K562 (cell line): ENCODE data around the gene OR8A1. TPM values are rescaled to one million over a fixed set of nuclear protein-coding genes. Genes with fewer than 3 reads are reported as not detected.

Source experiments
- ATAC-seq: fragments of 200-7000 bp; cut with Tn5 transposase; 3 replicates; pipeline ENCODE4 v1.9.1; 2020; ENCODE audit warnings: moderate library complexity
- BruUV-seq: library from RNA; stranded (reverse); fragments of 400-500 nt; replicated peaks from 2 replicates; lab custom pipeline; 2021; lab: Mats Ljungman, UMichigan
- CTCF ChIA-PET: fragments of 300-600 bp; formaldehyde crosslinking; extraction: SDS; loops from one replicate; lab custom pipeline; 2021; ENCODE audit warnings: low intra/inter-chr PET ratio; lab: Yijun Ruan, JAX
- POLR2A ChIA-PET: fragments of 300-600, 350-650 bp; sonication (Branson Sonifier 250); formaldehyde crosslinking; extraction: SDS; loops from one replicate; lab custom pipeline; 2021; ENCODE audit warnings: antibody characterized with exemption, inconsistent platforms; lab: Yijun Ruan, JAX
- DNase-seq, 4 experiments: peaks; one replicate each; pipeline versions ENCODE4 v3.0.0 to v3.0.0-alpha.2; 2011 to 2018; ENCODE audit warnings: low spot score in 3 of 4, mixed read lengths in 3 of 4; ENCODE audit errors: extremely low read depth in 1 of 4
- FAIRE-seq: peaks from 2 replicates; lab custom pipeline; 2011; peaks lifted over from hg19 to GRCh38; lab: Jason Lieb, UNC
- H2AFZ ChIP-seq: 2 replicates; pipeline ENCODE4 v1.6.0; 2011; ENCODE audit warnings: low read depth, low read length, control low read depth, inconsistent platforms
- H3K27ac ChIP-seq: fragments of 200-600 bp; 3 replicates; pipeline ENCODE4 v1.8.0; 2011; ENCODE audit warnings: low read depth, mild to moderate bottlenecking, control low read depth, inconsistent platforms, low read length, moderate library complexity, mixed read lengths; ENCODE audit errors: extremely low read depth
- H3K27me3 ChIP-seq, 2 experiments: fragments of 300-600 bp in 1 of 2; 2 replicates in 1 of 2; 3 replicates in 1 of 2; pipeline versions ENCODE4 v1.6.0 to v1.8.0; 2011; ENCODE audit warnings: inconsistent platforms in 2 of 2, low read length in 2 of 2, mild to moderate bottlenecking in 1 of 2, mixed read lengths in 1 of 2, moderate library complexity in 1 of 2; ENCODE audit not compliant: control insufficient read depth in 2 of 2, insufficient read depth in 2 of 2
- H3K36me3 ChIP-seq: fragments of 300-600 bp; 3 replicates; pipeline ENCODE4 v1.8.0; 2011; ENCODE audit warnings: mild to moderate bottlenecking, low read length, inconsistent platforms; ENCODE audit not compliant: control insufficient read depth, insufficient read depth
- H3K4me1 ChIP-seq, 2 experiments: fragments of 200-600 bp in 1 of 2; replicated peaks in 1 of 2; 2 replicates in 1 of 2; 3 replicates in 1 of 2; pipeline versions ENCODE4 v1.5.1 to v1.8.0; 2011; ENCODE audit warnings: inconsistent platforms in 2 of 2, low read length in 2 of 2, mild to moderate bottlenecking in 1 of 2, mixed read lengths in 1 of 2, moderate library complexity in 1 of 2; ENCODE audit not compliant: control insufficient read depth in 2 of 2, insufficient read depth in 2 of 2
- H3K4me2 ChIP-seq: 2 replicates; pipeline ENCODE4 v1.6.1; 2011; ENCODE audit warnings: low read length, control low read depth, inconsistent platforms, mixed read lengths; ENCODE audit not compliant: insufficient read depth
- H3K4me3 ChIP-seq: fragments of 200-600 bp; sonication (generic), shearing (Covaris generic); 2 replicates; pipeline ENCODE4 v1.5.1; 2016; ENCODE audit warnings: control low read depth, inconsistent platforms
- H3K79me2 ChIP-seq: fragments of 200-600 bp; 3 replicates; pipeline ENCODE4 v1.8.0; 2011; ENCODE audit warnings: low read length, inconsistent platforms; ENCODE audit not compliant: control insufficient read depth, insufficient read depth
- H3K9ac ChIP-seq, 2 experiments: 2 replicates each; pipeline versions ENCODE4 v1.6.0 to v1.6.1; 2011; ENCODE audit warnings: low read depth in 2 of 2, low read length in 2 of 2, control low read depth in 1 of 2, inconsistent platforms in 1 of 2, mild to moderate bottlenecking in 1 of 2, mixed read lengths in 1 of 2; ENCODE audit not compliant: insufficient read depth in 1 of 2
- H3K9me1 ChIP-seq: one replicate; pipeline ENCODE4 v1.6.0; 2011; ENCODE audit warnings: inconsistent platforms, mild to moderate bottlenecking, low read length, moderate library complexity; ENCODE audit not compliant: control insufficient read depth, insufficient read depth
- H3K9me3 ChIP-seq: replicated peaks from 2 replicates; pipeline ENCODE4 v1.5.1; 2011; ENCODE audit warnings: low read depth, low read length, inconsistent platforms; ENCODE audit not compliant: control insufficient read depth, insufficient read depth
- H4K20me1 ChIP-seq: replicated peaks from 2 replicates; pipeline ENCODE4 v1.6.1; 2011; ENCODE audit warnings: low read length, inconsistent platforms, mixed read lengths; ENCODE audit not compliant: control insufficient read depth, insufficient read depth
- C11orf30 ChIP-seq: fragments of 450-650 bp; IDR thresholded peaks from 2 replicates; pipeline ENCODE4 v1.6.1; 2016; ENCODE audit warnings: low read depth, mild to moderate bottlenecking
- ELF2 ChIP-seq: fragments of 250-450 bp; sonication (Bioruptor Pico); IDR thresholded peaks from 2 replicates; pipeline ENCODE4 v1.5.0; 2021; ENCODE audit warnings: mild to moderate bottlenecking
- MAFF ChIP-seq: IDR thresholded peaks from 2 replicates; pipeline ENCODE4 v1.6.1; 2012; ENCODE audit warnings: low read length, improper control_type of control experiment
- MAFG ChIP-seq: fragments of 450-650 bp; conservative IDR thresholded peaks from 2 replicates; pipeline ENCODE4 v1.6.1; 2016; ENCODE audit warnings: missing genetic modification characterization, missing compliant biosample characterization
- NCOA4 ChIP-seq: fragments of 450-650 bp; IDR thresholded peaks from 2 replicates; pipeline ENCODE4 v1.6.1; 2018; ENCODE audit warnings: mild to moderate bottlenecking; ENCODE audit not compliant: partially characterized antibody
- NUFIP1 ChIP-seq: fragments of 450-650 bp; IDR thresholded peaks from 2 replicates; pipeline ENCODE4 v1.6.1; 2018; ENCODE audit not compliant: partially characterized antibody
- POU5F1 ChIP-seq: fragments of 150-350 bp; IDR thresholded peaks from 2 replicates; pipeline ENCODE4 v1.6.1; 2014; ENCODE audit warnings: borderline replicate concordance, low read length, low read depth, mild to moderate bottlenecking; ENCODE audit not compliant: partially characterized antibody
- RBM22 ChIP-seq: fragments of 200-400 bp; formaldehyde crosslinking; IDR thresholded peaks from 2 replicates; pipeline ENCODE4 v1.6.1; 2018; ENCODE audit warnings: low read length, low read depth; ENCODE audit not compliant: poor library complexity, severe bottlenecking
- REST ChIP-seq, 2 experiments: fragments of 450-650 bp; formaldehyde crosslinking in 1 of 2; IDR thresholded peaks; 2 replicates each; pipeline versions ENCODE4 v1.4.0 to v1.6.1; 2014 to 2020; ENCODE audit warnings: mild to moderate bottlenecking in 2 of 2, borderline replicate concordance in 1 of 2, low read depth in 1 of 2
- SRF ChIP-seq, 2 experiments: fragments of 250-450, 450-650 bp in 1 of 2; sonication (Bioruptor Pico) in 1 of 2; sonication (generic) in 1 of 2; formaldehyde crosslinking; IDR thresholded peaks; 2 replicates each; pipeline versions ENCODE4 v1.5.0 to v1.5.1; 2020 to 2022; ENCODE audit warnings: mild to moderate bottlenecking in 1 of 2, missing genetic modification reagents in 1 of 2
- ZEB2 ChIP-seq: fragments of 450-650 bp; IDR thresholded peaks from 2 replicates; pipeline ENCODE4 v1.6.1; 2016
- ZNF57 ChIP-seq: fragments of 450-650 bp; formaldehyde crosslinking; IDR thresholded peaks from 2 replicates; pipeline ENCODE4 v1.4.0; 2020; ENCODE audit warnings: mild to moderate bottlenecking, moderate library complexity
- ZNF589 ChIP-seq: fragments of 200-800 bp; sonication (Bioruptor generic); IDR thresholded peaks from 2 replicates; pipeline ENCODE4 v1.6.1; 2016; ENCODE audit warnings: low read depth, missing genetic modification characterization, missing compliant biosample characterization
- WGBS: fragments of 100-300 bp; shearing (Covaris generic); methylation state at CpG from one replicate; pipeline ENCODE4 v1.1.6; 2016; ENCODE audit warnings: low coverage, mixed read lengths; ENCODE audit not compliant: insufficient coverage; ENCODE audit errors: missing lambda C conversion rate; 5-methylcytosine and 5-hydroxymethylcytosine counted together
- in situ Hi-C: fragments of 300-500 bp; cut with MboI; formaldehyde crosslinking; loops from 4 replicates; pipeline ENCODE4 v1.15.0; 2018; ENCODE audit warnings: inconsistent platforms, mixed read lengths
- intact Hi-C: fragments of 100-400 bp; cut with micrococcal nuclease; formaldehyde crosslinking; loops from 2 replicates; pipeline ENCODE4 v1.14.2; 2022
- polyA plus RNA-seq, 8 experiments: library from polyadenylated mRNA; depleted of rRNA in 4 of 8; stranded (reverse) in 5 of 8; unstranded in 3 of 8; fragments of >200 nt; fragmentation: Nextera tagmentation in 2 of 8; fragmentation: Illumina TruSeq in 1 of 8; extraction: Ambion mirVana in 2 of 8; extraction: Trizol in 1 of 8; gene quantifications; 2 replicates each; pipeline versions ENCODE4 v1.2.1 to v1.2.3, GENCODE V29; 2011 to 2014; ENCODE audit warnings: inconsistent platforms in 1 of 8, missing spikeins in 1 of 8
- total RNA-seq, 7 experiments: library from RNA; depleted of rRNA in 6 of 7; stranded (reverse); fragments of >200 nt in 6 of 7; fragmentation: Illumina TruSeq in 2 of 7; extraction: Trizol in 2 of 7; gene quantifications; 2 replicates each; pipeline versions ENCODE4 v1.2.1 to v1.2.3, GENCODE V29; 2011 to 2021; ENCODE audit warnings: low replicate concordance in 1 of 7

OR8A1 gene
- total and polyA plus RNA-seq, 9 of the 15 experiments (the other 6 are each of a cell fraction or from before 2014, with no cell fraction given) = 0.27 to 2.7 (median 1.4) TPM

GRCh38 chr11:124612045-124612444 is 42.2 kb downstream of the OR8A1 start (continued):
- TF ChIP-seq SRF (CRISPR knock-in tag; IDR thresholded peaks at IDR 0.05) (no peak), NCOA4 (no peak), NUFIP1 (no peak)

- Histone ChIP-seq H3K79me2 (no peaks in the 10 kb centered on the region), H3K4me3 (no peak overlapping the region), H3K9me1 (no peaks in the 10 kb centered on the region), H3K27me3 (peaks cover 3 to 24% of the 10 kb centered on the region in 2 experiments; a peak in 2 of 5 replicates), H3K4me2 (no peak overlapping the region), H3K9me3 (no peaks in the 10 kb centered on the region), H2AFZ (no peak overlapping the region), H3K27ac (no peak overlapping the region), H3K36me3 (no peaks in the 10 kb centered on the region), H3K9ac (no peak overlapping the region), H4K20me1 (no peaks in the 10 kb centered on the region), H3K4me1 (peaks cover 0 to 3% of the 10 kb centered on the region in 2 experiments; a peak in 2 of 5 replicates)
- no peak for FAIRE-seq
- ATAC-seq = peak; percentile 32
- intact Hi-C loops = no loop called here
- CTCF ChIA-PET = no interaction called here
- DNase-seq = no peak
- no TSS peak for BruUV-seq
- WGBS = 13% methylated on average over 10 of the region's 10 CpGs
- POLR2A ChIA-PET = interaction anchor here (0.6 kb wide), 1 partner anchor 44 kb away, joined by 3 read pairs; no protein-coding TSS in a partner anchor
- in situ Hi-C loops = no loop called here
- TF ChIP-seq C11orf30 = peak; percentile 84
- no peak for TF ChIP-seq RBM22
- TF ChIP-seq REST (IDR thresholded peaks at IDR 0.05; ENCODE audit: borderline replicate concordance) = peak; percentile 76
- 0 out of 2 replicates have a peak, but pooled peaks have one; percentile 31 for TF ChIP-seq REST (CRISPR knock-in tag; IDR thresholded peaks at IDR 0.05; ENCODE audit: low read depth)
- TF ChIP-seq MAFF = peak; percentile 71
- TF ChIP-seq ELF2 (CRISPR knock-in tag) = no peak
- TF ChIP-seq MAFG (tag) = peak; percentile 77
- TF ChIP-seq ZNF589 (CRISPR knock-in tag) = no peak
- TF ChIP-seq POU5F1 = no peak
- no peak for TF ChIP-seq ZEB2
- TF ChIP-seq ZNF57 = no peak
Measured at GRCh38 chr11:124612567-124613246, 42.9 kb downstream of the OR8A1 start.
